ENCODE data around the gene CDC14A. TPM values are rescaled to one million over a fixed set of nuclear protein-coding genes. Genes with fewer than 3 reads are reported as not detected.

The CDC14A gene
- total and polyA plus RNA-seq, 2 donors (not counting 3 experiments of a cell fraction or from before 2014, with no cell fraction given): 3.4 to 13.9 TPM

DNA sequence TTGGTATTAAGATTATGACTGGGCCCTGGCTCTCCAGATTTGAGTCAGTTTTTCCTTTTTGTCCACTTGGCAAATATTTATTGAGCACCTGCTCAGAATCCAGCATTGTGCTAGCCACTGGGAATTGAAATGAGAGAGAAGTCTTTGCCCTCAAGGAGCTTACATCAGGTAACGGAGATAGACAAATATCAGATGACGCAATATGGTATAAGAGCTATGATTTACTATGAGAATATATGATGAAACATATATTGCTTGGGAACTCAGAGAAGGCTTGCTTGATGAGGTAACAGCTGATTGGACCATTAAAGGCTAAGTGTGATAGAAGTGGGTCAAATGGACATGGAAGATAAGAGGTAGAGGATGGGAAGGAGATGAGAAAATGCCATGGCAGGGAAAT lies 144.6 kb downstream of the CDC14A start:
- Histone ChIP-seq H3K4me3 (replicated peaks in 1 of 3; ENCODE audit: insufficient read depth in 1 of 3, low read depth in 1 of 3, low read length in 3 of 3) (no peak overlapping the region), H3K27me3 (ENCODE audit: control insufficient read depth in 2 of 2, insufficient read depth in 2 of 2, low read length in 2 of 2) (no peaks in the 10 kb centered on the region), H3K9me1 (replicated peaks; ENCODE audit: control insufficient read depth, extremely low read depth, insufficient read depth, low read length) (no peaks in the 10 kb centered on the region), H3K4me1 (ENCODE audit: control insufficient read depth, extremely low read depth, insufficient read depth, low read length) (no peaks in the 10 kb centered on the region), H3K27ac (ENCODE audit: insufficient read depth, low read depth, low read length) (no peak overlapping the region), H2AFZ (ENCODE audit: low read depth, low read length) (no peak overlapping the region), H3K9ac (replicated peaks; ENCODE audit: extremely low read depth, insufficient read depth, low read length) (no peak overlapping the region), H3K79me2 (ENCODE audit: control insufficient read depth, insufficient read depth, low read length) (no peaks in the 10 kb centered on the region), H4K20me1 (replicated peaks; ENCODE audit: control insufficient read depth, extremely low read depth, insufficient read depth, low read length) (no peaks in the 10 kb centered on the region), H3K4me2 (ENCODE audit: insufficient read depth, low read length) (no peak overlapping the region), H3K36me3 (ENCODE audit: control insufficient read depth in 2 of 2, extremely low read depth in 1 of 2, insufficient read depth in 2 of 2, low read length in 2 of 2) (peaks cover 5 to 13% of the 10 kb centered on the region in 2 experiments), H3K9me3 (replicated peaks; ENCODE audit: control insufficient read depth, insufficient read depth, low read length) (no peaks in the 10 kb centered on the region)
- intact Hi-C loops (cut with micrococcal nuclease) (no loop called here), dilution Hi-C loops (cut with MboI; ENCODE audit: extremely low pct_ligation_motif_present, low sequenced_read_pairs) (no loop called here)
- ChIA-PET POLR2A (no interaction called here), CTCF (interaction anchor here (0.8 to 1.4 kb wide), 3 partner anchors 10 to 372 kb away, joined by 3 to 4 read pairs (median 3); no protein-coding TSS in a partner anchor)
- no peak for FAIRE-seq
- TF ChIP-seq EZH2 (IDR thresholded peaks at IDR 0.05; ENCODE audit: borderline replicate concordance, low read depth, low read length, severe bottlenecking): no peak
- no peak for TF ChIP-seq GATA2 (IDR thresholded peaks at IDR 0.05; ENCODE audit: insufficient read depth, insufficient read length, low read depth, low read length)
- no peak for TF ChIP-seq MYC (IDR thresholded peaks at IDR 0.05; ENCODE audit: low read depth, low read length)
- no peak for TF ChIP-seq MAX (IDR thresholded peaks at IDR 0.05; ENCODE audit: insufficient read depth, insufficient read length)
- TF ChIP-seq, protein P1, sequence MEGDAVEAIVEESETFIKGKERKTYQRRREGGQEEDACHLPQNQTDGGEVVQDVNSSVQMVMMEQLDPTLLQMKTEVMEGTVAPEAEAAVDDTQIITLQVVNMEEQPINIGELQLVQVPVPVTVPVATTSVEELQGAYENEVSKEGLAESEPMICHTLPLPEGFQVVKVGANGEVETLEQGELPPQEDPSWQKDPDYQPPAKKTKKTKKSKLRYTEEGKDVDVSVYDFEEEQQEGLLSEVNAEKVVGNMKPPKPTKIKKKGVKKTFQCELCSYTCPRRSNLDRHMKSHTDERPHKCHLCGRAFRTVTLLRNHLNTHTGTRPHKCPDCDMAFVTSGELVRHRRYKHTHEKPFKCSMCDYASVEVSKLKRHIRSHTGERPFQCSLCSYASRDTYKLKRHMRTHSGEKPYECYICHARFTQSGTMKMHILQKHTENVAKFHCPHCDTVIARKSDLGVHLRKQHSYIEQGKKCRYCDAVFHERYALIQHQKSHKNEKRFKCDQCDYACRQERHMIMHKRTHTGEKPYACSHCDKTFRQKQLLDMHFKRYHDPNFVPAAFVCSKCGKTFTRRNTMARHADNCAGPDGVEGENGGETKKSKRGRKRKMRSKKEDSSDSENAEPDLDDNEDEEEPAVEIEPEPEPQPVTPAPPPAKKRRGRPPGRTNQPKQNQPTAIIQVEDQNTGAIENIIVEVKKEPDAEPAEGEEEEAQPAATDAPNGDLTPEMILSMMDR (IDR thresholded peaks at IDR 0.05; ENCODE audit: extremely low read depth in 1 of 2, insufficient read depth in 1 of 2, low read depth in 1 of 2, low read length in 2 of 2): no peak
- TF ChIP-seq POLR2A (IDR thresholded peaks at IDR 0.05; ENCODE audit: low read depth, low read length): no peak
- TF ChIP-seq JUN (IDR thresholded peaks at IDR 0.05; ENCODE audit: borderline replicate concordance, insufficient read depth, insufficient read length, low read depth): no peak
- no peak for TF ChIP-seq FOS (IDR thresholded peaks at IDR 0.05; ENCODE audit: borderline replicate concordance, insufficient read depth, low read length)
- TF ChIP-seq POLR2AphosphoS5 (IDR thresholded peaks at IDR 0.05; ENCODE audit: insufficient read depth, low read depth, low read length): no peak
- DNase-seq (ENCODE audit: low read depth, low spot score): no peak
- no TSS peak for BruUV-seq (replicated peaks)

Measured in endothelial cell of umbilical vein (primary cell).